GM21423 (cell line): Measurements from ENCODE around the gene BAHCC1.

Experiments
- ATAC-seq: cut with Tn5 transposase; IDR thresholded peaks from one replicate; pipeline ENCODE4 v1.9.1; 2021; ENCODE audit warnings: mild to moderate bottlenecking, moderate library complexity; ENCODE audit not compliant: unreplicated experiment

BAHCC1 gene

DNA sequence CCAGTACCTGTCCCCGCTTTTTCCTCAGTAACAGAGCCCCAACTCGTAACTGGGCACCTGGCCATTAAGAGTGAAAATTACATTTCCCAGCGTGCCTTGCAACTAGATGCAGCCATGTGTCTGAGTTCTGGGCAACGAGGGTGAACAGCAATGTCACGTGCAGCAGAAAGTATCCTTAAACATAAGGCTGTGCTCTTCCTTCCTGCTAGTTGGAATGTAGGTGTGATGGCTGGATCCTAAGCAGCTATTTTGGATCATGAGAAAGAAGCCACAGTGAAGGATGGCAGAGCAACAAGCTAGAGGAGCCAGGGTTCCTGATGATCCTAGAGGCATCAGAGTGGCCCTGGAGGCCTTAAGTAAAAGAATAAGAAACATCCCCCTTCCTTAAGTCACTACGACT, 81.4 kb downstream of the BAHCC1 start:
- no peak for ATAC-seq

DNA sequence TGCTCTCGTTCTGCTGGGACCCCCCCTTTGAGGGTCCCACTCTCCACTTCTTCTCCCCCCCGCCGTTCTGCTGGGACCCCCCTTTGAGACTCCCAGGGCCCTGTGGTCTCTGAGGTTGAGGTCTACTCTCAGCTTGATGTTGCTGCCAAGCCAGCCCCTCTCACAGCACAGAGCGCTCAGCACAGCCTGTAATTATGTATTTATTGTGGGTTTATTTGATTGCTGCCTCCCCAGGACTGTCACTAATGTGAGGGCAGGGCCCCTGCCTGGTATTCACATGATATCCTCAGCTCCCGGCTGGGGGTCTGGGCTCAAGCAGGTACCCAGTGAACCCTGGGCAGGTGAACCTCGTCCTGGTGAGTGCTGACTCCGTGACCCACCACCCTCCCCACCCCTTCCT, 81.9 kb downstream of the BAHCC1 start:
- ATAC-seq = no peak

DNA sequence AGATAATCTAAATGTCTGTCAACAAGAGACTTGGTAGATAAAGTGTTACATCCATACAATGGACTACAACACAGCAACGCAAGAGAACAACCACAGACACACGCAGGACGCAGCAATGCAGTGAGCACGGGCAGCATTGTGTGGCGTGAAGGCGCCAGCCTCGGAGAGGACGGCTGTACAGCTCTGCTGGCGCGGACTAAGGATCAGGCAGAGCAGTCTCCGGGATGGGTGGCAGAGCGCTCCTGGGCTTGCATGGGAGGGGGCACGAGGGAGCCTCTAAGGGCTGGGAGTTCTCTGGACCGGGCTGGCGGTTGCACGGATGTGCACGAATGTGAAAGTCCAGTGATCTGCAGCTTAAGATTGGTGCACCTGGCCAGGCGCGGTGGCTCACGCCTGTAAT, 82.9 kb downstream of the BAHCC1 start:
- ATAC-seq = no peak

DNA sequence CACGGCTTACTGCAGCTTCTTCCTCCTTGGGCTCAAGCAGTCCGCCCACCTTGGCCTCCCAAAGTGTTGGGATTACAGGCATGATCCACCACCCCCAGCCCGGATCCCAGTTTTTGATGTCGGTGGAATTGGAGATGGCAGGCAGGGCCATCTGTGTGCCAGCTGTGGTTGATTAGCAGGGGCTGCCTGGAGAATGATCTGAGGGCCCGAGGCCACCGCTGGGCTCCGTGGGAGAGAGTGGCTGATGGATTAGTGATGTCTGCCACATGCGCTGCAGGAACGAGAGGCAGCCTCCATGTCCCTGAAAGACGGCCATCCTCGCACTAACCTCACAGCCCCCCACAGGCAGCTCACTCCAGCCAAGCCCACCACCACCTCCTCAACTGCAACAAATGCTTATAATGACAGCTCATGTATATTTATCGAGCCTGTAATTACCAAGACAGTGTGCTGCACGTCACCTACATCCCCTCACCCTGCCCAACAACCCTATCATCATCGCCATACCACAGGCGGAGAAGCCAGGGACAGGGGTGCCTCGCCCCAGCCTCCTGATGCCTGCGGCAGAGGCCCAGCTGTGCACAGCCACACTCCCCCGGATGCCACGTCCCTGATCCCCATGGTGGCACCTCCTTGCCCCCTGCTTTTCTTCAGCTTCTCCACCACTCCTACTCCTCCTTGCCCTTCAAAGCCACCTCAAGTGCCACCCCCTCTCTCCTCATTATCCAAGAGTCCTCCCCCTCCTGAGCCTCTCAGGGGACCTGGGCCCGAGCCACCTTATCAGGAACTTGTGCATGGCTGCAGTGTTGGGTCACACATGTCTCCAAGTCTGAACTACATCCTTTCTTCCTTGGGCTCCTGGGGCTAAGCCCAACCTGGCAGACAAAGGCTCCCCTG, 84.2 kb downstream of the BAHCC1 start:
- ATAC-seq = no peak

DNA sequence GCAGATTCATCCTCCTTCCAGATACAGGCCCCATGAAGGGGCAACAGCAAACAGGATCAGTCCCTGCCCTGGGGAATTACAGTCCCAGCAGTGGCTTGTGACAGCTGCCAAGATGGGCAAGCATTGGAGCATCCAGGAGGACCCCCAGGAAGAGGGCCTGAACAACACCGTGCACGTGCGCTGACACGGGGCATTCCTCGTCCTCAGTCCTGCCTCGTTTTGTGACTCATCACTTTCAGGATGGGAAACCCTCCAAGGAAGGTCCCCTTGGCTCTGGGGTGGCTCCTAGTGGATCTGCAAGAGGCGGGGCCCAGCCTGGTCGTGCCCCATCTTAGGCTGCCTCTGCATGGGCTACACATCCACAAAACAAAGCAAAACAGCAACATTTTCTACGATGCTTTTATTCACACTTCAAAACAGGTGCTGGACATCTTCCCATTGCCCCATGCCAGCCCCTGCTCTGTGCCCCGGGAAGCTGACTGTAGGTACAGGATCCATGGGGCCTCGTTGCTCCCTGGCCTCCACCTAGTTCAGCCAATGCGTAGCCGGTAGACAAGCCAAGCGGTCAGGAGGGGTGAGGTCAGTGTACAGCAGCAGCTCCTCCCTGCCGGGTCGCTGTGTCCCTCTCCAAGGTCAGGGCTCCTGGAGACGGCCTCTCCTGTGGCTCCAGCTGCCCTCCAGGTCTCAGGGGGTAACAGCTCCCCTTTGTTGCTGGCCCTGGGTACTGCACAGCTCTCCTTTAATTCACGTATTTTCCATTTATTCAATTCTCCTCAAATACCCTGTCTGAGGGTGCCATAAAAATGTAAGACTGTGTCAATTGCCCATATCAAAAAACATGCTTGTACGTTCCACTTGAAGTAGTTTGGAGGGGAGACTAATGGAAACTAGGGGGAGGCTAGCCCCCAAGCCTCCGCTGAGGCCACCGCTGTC, 85.1 kb downstream of the BAHCC1 start:
- ATAC-seq = no peak

DNA sequence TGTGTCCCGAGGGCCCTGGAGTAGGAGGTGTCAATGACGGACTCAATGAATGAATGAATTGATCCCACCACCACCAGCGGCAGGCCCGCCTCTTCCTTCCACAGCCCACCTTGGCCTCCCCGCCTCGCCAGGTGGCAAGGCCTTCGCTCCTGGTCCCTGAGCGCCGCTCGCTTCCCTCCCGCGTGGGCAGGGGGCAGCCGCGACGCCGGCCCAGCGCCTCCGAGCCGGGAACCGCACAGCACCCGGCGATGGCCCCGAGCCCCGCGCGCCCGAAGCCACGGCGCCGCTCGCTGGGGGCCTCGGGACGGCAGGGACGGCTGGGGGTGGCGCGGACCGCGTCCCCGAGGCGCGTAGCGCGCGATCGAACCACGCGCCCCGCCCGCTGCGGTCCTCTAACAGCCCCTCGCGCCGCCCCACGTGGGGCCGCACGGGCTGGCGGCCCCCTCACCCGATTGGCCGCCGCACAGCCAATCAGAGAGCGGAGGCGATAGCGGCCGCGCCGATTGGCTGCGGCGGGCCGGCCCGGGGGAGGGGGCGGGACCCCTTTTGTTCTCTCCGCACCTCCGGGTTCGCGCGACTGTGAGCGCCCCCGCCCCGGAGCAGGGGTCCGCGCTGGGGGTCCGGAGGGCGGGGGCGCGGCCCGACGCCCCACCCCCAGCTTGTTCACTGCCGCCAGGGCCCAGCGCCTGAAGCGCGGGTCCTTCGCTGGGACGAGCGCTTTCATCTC, 86.0 kb downstream of the BAHCC1 start:
- ATAC-seq = no peak

DNA sequence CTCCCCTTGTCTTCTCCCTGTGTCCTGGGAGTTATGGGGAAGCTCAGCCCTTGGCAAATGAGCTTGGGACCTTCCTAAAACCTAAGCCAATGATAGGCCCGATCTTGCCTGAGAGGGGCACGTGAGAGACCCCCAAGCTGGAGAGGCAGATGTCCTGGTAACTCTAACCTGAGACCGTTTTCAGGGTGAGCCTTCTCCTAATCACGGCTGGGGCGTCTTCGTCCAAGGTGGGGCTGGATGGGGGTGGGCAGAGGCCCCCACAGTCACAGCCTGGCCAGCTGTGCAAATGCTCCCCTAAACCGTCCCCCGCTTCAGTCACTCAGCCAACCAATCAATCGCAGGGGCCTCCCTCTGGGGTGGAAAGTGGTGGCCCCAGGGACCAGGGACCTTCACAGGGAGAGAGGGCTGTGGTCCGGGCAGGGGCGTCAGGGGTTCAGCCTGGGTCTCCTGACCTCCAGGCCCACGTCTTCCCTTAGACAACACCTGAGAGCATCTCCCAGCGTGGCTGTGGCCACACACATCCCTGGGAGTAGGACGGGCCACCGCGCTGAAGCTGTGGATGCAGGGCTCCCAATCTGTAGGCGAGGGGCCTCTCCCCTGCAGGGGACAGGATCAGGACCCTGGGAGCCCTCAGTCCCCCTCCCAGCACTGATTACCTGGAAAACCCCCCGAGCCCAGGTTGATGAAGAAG, 86.7 kb downstream of the BAHCC1 start:
- no peak for ATAC-seq

DNA sequence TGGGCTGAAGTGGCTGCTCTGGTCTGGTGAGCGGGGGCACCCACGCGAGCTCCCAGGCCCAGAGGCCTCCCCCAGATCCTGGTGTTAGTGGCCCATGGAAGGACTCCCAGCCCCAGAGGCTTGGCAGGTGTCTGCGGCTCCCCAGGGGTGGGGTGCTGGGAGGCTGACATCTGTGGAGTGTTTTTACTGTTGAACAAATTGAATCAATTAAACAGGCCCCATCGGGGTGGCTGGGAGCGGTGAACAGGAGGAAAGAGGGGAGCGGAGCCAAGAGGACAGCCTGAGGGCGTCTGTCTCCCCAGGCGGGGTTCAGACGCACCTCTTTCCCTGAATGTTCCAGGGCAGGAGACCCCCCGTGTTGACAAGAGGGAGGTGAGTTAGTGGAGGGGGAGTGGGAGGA, 87.4 kb downstream of the BAHCC1 start:
- ATAC-seq = no peak

DNA sequence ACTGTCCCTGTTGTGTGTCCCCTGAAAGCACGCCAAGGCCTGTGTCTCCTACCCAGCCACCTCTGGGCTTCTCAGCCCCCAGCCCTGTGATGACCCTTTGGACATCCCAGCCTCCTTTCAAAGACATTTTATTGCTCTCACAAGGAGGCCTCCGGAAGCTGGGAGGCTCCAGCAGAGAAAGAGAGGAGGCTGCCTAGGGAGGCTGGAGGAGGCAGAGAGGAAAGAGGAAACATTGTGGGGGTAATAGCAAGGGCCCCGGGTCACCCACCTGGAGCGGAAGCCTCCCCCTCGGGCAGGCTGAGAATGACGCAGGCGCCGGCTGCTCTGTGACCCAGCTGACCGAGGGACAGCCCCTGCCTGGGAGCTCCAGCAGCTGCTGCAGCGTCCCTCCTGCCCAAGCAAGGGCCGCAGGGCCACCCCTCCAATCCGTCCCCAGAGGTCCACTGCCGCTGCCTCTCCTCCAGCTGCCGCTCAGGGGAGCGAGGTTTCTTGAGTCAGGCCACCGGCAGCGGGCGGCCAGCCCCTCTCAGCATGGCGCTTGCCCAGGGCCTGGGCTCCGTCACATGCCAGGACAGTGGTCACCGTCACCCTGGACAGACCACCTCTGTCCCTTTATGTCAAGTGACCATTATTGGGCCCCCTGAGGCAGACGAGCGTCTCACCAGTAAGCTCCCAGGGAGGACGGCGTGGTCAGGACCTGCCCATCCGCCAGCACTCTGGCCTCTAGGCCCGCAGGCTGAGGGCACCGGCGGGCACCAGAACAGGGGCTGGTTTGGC, 88.0 kb downstream of the BAHCC1 start:
- ATAC-seq = no peak

DNA sequence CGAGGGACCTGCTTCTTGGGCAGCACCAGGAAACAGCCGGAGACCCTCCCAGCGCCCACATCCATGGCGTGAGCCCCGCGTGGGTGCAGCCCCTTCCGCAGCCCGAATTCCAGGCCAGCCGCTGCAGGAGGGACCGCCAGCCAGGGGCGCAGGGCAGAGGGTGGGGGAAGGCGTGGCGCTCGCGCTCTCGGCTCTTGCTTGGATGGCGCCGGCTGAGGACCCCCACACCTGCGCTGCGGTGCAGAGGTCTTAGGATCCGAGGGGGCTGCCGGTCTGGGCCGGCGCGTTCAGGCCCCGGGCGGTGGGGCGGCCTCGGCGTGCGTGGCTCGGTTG, 88.6 kb downstream of the BAHCC1 start:
- ATAC-seq = no peak

DNA sequence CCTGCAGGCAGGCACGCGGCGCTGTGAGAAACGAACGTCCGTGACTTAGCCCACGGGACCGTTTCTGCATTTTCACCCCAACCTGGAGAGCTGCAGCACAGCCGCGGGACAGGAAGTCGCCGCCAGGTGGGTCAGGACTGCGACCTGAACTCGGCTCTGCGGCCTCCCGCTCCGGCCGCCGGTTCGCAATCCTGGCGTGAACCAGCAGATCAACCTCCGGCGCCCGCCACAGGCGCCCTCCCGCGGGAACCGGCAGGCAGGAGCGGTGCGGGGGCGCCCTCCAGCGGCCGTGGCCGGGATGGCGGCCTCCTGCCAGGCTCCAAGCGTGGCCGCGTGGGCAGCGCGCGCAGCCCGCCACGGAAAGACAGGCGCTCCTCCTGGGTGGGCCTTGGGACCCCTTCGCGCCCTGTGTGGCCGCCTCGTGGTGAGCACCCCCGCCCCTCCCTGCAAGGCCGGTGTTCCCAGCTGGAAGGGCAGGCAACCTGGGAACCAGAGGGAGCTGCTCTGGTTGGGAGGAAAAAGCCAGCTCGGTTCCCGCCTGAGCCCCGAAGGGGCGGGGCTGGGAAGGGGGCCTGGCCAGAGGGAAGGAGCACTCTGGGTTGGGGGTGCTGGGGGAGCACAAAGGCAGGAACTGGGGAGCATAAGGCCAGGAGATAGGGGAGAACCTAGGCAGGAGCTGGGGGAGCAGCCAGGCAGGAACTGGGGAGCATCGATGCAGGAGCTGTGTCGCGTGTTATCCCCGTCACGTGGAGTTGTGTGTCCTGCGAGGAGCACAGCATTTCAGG, 89.1 kb downstream of the BAHCC1 start:
- peak; percentile 46 for ATAC-seq

DNA sequence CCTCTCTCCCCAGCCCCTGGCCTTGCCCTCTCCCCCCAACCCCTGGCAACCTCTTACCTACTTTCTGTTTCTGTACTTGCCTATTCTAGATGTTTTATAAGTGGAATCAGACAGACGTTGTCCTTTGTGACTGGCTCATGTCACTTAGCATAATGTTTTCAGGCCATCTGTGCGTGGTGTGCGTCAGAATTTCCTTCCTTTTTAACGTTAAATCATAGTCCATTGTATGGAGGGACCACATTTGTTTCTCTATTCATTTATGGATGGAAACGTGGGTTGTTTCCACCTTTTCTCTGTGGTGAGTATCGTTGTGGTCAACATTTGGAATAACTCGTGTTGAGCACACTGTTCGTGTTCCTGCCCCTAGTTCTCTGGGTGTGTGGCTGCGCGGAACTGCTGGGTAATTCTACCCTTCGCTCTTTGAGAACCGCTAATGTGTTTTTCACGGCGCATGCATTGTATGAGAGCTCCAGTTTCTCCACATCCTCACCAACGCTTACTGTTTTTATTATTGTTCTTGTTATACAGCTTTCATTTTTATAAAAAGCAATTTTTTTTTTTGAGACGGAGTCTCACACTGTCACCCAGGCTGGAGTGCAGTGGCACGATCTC, 91.0 kb downstream of the BAHCC1 start:
- ATAC-seq = no peak

DNA sequence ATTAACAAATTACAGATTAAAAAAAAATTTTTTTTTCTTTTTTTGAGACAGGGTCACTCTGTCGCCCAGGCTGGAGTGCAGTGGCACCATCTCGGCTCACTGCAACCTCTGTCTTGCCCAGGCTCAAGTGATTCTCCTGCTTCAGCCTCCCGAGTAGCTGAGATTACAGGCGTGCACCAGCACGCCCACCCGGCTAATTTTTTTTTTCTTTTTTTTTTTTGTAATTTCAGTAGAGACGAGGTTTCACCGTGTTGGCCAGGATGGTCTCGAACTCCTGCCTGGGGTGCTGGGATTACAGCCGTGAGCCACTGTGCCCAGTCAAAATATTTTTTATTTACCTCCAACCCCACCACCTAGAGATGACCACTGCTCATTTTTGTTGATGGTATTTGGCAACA, 91.8 kb downstream of the BAHCC1 start:
- ATAC-seq = no peak

DNA sequence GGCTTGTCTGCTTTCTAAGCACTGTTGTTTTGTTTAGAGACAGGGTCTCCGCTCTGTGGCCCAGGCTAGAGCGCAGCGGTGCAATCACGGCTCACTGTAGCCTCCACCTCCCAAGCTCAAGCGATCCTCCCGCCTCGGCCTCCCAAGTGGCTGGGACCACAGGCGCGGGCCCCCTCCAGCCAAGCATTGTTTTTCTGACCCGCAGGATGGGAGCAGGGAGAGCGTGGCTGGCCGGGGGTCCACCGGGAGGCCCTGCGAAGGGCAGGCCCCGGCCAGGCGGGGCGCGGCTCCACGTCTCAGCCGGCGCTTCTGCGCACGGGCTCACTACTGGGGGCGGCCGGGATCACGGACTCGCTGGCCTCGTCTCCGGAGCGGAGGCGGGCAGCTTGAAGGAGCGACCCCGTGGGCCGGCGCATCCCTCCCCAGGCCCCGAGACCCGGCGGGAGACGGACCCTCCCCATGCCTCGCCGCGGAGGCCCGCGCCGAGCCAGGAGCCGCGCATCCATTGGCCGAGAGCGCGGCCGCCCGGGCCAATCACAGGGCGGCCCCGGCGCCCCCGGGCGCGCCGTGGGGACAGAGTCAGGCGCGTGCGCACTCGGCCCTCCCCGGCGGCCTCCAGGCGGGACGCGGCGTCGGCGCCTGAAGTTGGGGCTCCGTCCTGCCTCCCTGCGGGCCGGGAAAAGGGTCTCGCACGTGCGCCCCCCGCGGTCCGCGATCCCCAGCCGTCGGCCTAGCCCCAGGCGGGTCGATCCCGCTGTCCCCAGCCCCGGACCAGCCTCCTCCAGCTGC, 92.4 kb downstream of the BAHCC1 start:
- peak; percentile 56 for ATAC-seq

DNA sequence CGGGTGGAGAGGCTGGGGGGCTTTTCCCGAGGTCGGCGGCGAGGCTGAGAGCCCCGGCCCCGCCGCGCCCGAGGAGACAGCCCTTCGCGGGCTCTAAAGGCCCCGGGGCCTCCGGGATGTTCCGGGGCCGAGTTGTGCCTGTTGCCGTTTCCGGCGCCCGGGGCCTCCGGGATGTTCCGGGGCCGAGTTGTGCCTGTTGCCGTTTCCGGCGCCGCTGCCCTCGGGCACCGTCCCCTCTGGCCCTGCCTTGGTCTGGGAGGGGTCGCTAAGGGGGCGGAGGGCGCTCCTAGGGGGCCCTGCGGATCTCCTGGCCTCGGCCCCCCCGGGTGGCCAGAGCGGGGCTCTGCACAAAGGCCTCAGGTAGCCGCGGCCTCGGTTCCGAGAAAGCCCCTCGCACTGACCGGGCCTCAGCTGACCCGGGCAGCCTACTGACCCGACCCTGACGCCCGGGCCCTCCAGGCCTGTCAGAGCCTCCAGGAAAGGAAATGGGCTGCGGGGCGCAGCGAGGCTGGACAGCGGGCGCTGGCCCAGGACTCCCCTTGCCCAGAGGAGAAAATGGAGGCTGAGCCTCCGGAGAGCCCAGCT, 93.1 kb downstream of the BAHCC1 start:
- no peak for ATAC-seq

DNA sequence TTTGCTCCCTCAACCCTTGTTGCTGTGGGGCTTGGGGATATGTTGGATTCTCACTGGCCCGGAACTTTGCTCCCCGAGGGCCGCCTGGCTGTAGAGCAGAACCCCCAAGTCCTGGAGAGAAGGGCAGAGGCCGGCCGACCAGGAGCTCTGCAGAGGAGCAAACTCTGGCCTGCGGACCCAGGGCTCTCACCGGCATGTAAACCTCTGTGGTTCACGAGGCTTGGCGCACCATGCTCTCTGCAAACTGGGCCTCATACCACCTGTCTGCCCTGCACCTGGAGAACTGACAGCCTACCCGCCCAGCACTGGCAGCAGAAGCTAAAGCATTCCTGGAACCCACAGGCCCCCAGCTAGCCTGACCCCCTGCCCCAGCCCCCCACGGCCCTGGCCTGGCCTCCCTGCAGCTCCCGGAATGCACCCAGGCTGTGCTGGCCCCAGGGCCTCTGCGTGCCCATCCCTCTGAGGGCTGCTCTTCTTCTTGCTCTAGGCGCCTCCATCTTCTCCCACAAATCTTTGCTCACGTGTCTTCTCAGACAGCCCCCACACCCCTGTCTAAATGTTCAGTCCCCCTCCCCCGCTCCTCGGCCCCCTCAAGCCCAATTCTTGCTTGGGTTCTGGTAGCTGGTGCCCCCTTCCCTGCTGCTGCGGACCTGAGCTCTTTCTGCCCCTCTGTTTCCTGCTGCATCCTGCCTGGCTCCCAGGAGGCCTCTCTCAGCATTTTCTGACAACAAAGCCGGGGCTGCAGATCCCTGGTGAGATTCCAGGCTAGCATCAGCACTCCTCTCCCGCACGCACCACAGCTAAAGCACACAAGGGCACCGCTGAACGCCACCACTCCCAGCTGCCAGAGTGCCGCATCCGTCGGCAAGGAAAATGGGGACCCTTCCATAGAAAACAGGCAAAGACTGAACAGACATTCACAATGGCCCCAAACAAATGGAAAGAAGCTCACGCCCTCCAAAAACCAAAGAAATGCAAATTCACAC, 94.0 kb downstream of the BAHCC1 start:
- no peak for ATAC-seq
